ENCODE data around the gene PHLDA2.
A peak's percentile ranks its signal among the peaks of the same experiment; 100 is the strongest.
"Not testable (repeated sequence)": the region's sequence is repeated elsewhere in the genome, so short reads cannot be mapped to it uniquely, and the experiment has no call there.

The PHLDA2 gene

DNA sequence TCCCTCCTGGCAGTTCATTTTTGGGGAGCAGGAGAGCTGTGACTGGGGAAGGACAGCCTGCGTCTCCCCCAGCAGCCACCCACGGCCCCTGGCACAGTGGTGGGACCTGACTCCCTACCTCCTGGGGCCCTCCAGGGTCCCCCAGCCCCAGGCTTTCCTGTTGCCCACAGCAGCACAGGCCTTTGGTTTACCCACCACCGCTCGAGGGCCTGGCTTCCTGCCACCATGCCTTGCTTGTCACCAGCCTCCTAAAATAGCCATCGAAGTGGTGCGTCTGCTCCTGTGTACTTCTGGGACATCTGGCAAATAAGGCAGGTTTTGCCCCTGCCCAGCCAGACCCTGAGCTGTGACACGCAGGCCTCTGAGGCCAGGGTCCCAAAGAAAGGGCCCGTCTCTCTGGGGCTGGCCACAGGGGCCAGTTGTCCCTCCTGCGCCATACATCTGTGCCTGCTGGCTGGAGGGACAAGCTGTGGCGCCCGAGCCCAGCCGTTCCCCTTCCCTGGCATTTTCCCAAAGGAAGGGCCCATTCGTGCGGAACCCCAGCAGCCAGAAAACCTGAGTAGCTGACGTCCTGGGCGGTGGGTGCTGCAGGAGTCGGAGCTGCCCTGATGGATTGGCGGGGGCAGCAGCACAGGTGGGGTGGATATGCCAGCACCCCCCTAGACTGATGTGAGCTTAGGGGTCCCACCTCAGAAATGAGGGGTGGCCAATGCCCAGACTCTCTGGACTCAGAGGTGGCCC, 14.6 kb downstream of the PHLDA2 start:
- no peak for DNase-seq (ENCODE audit: low read depth)

DNA sequence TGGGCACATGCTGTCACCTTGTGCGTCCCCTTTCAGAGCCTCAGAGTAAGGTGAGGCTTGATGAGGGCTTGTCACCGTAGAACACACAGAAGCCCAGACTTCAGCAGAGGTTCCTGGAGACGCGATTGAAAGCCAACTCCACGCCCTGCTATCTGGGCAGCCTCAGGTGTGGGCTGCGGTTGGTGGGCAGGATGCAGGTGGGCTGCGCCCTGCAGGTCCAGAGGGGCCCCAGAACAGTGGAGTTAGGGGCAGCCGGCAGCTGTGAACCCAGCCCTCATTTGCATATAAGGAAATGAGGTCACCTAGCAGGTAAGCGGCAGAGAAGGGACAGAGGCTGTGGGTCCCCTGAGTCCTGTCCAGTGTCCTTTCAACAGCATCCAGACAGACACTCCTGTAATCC, 15.4 kb downstream of the PHLDA2 start:
- DNase-seq (ENCODE audit: low read depth) = no peak

DNA sequence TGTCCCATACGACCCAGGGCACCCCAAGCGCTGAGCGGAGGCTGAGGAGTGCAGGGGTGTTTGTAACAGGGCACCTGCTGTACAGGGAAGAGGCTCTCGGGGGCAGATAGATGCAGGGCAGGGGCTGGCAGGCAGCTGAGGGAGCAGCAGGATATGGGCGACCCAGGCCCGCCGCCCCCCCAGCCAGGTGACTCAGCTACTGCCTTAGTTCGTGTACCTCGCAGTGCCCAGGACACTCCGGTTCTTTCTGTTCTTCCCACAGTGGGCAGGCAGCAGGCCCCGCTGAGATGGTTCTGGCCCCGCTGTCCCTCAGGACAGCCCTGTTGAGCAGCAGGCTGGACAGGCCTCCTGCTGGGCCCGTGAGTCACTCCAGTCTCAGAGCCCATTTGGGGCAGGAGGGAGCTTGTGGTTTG, 16.2 kb downstream of the PHLDA2 start:
- DNase-seq (ENCODE audit: low read depth) = no peak

DNA sequence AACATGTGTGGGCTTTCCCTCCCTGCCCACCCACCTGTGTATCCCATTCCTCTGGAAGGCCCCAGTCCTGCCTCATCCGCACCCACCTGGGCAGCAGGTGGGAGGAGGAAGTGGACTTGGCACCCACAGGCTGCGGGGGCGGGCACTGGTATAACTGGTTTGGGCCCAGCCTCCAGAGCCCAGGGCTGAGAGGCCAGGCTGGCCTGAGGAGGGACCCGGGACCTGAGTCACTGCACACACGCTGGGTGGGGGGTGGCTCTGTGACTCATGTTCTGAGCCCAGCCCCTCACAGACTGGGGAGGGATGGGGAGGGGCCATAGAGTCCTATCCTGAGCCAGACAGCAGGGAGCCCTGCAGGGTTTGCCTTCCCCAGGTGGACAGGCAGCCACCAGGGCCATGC, 16.7 kb downstream of the PHLDA2 start:
- no peak for DNase-seq (ENCODE audit: low read depth)

DNA sequence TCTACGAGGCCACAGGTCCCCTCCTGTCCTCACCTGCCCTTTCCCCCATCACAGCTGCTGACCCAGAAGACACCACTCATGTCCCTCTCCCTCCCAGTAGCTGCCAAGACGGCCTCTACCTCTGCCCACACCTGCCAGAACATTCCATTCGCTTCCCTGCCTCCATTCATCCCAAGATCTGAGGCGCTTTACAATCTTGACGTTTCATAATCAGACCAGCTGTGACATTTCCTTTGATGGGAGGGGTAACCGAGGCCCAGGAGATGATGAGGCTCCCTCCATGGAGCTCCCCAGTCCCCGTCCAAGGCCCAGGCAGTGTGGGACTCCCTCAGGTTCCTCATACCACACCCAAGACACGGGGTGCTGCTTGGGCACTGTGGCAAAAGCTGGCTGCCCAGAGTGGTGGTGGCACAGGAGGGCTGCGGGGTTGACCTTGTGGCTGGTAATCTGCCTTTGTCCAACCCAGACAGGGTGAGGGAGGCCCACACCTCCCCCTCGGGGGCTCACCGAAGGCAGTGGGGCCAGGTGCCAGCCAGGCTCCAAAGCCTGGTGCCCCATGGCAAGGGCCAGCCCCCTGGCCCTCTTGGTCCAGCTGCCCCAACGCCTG, 17.3 kb downstream of the PHLDA2 start:
- DNase-seq (ENCODE audit: low read depth) = no peak

DNA sequence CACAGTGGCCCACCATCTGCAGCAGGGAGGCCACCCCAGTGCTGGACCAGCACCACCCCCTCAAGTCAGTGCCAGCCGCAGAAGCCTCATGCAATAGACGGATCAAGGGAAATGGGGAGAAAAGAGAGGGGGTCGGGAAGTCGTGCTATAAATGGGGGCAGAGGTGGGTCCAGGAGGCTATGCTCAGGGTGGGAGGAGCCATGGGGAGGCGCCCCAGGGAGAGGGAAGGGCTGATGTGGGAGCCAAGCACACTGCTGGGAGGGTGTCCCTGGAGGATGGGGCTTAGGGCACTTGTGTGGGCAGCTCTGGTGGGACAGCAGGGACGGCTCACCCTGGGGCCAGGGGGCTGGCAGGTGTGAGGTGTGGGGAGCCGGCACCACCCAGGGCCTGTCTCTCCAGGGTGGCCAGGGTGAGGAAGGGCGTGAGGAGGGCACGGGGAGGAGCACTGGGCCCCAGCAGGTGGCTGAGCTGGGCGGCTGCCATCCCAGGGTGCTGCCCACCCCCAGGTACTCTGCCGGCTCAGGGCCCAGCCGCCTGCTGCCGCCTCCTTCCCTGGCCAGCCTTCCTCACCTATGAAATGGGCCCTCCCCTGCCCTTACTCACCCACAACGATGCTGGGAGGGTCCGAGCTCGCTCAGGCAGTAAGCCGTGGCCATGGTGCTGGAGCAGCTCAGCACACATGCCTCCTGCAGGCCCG, 18.0 kb downstream of the PHLDA2 start:
- DNase-seq (ENCODE audit: low read depth) = no peak

DNA sequence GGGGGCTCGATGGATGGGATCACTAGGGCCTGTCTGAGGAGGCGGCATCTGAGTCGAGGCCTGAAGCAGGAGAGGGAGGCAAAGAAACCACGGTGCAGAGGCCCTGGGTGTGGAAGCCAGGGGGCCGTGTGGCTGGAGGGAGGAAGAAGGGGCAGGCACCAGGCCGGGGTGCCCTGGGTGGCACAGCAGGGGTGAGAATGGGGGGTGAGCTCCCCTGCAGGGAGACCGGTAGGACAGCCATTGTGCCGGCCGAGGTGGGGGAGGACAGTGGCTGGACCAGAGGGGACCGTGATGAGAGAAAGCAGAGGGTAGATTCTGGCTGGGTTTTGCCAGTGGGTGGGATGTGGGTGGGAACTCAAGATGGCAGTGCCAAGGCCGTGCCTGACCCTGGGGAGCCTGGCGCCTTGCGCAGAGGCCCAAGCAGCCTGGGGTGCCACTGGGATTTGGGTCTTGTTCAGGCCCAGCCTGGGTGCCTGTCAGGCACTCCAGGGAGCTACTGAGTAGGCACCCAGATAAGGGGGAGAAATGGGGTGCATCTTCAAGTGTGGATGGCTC, 18.7 kb downstream of the PHLDA2 start:
- DNase-seq (ENCODE audit: low read depth) = no peak

DNA sequence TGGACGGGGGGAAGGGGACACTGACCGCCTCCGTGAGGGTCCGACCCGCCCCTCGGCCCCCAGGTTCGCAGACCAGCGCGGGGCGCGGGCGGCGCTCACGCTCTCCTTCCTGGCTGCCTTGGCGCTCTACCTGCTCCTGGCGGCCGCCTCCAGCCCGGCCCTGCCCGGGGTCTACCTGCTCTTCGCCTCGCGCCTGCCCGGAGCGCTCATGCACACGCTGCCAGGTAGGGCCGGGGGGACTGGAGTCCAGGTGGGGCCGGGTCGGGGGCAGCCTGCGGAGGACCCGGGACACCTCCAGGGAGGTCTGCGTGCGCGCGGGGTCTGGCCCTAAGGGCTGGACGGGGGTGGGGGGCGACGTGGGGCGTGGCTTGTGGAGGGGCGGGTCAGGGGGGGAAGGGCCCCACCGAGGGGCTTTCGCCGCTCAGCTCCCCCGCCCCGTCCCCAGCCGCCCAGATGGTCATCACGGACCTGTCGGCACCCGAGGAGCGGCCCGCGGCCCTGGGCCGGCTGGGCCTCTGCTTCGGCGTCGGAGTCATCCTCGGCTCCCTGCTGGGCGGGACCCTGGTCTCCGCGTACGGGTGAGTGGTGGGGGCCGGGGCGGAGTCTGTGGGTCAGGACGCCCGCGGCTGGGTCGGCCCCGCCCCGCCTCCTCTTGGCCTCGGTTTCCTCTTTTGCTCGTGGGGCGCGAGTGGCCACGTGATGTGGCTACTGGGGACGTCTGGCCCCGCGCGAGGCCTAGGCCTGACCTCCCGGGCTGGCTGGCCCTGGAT, 19.9 kb downstream of the PHLDA2 start:
- DNase-seq (ENCODE audit: low read depth) = no peak

DNA sequence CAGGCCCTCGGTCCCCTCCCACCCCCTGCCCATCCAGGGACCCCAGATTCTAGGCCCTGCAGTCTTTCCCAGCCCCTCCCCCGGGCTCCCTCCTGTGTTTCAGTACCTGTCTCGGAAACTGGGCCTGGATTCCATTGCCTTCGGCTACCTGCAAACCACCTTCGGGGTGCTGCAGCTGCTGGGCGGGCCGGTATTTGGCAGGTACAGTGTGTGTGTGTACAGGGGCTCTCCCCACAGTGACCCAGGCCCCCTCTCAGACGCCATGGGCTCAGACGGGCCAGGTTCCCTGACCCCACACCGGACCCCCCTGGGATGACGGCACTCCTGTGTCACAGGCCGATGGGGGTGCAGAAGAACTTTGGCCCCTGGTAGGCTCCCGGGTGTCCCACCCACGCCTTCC, 21.1 kb downstream of the PHLDA2 start:
- DNase-seq (ENCODE audit: low read depth) = no peak

DNA sequence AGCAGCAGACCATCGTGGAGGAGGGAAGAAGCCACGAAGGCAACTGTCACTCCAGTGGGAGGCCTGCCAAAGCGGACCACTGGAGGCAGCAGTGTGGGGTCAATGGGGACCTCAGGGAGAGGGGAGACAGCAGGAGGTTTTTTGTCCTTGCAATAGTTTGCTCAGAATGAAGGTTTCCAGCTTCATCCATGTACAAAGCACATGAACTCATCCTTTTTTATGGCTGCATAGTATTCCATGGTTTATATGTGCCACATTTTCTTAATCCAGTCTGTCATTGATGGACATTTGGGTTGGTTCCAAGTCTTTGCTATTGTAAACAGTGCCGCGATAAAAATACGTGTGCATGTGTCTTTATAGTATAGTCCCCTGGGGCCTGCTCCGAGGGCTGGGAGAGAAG, 23.9 kb downstream of the PHLDA2 start:
- not testable (repeated sequence) for DNase-seq (ENCODE audit: low read depth)

DNA sequence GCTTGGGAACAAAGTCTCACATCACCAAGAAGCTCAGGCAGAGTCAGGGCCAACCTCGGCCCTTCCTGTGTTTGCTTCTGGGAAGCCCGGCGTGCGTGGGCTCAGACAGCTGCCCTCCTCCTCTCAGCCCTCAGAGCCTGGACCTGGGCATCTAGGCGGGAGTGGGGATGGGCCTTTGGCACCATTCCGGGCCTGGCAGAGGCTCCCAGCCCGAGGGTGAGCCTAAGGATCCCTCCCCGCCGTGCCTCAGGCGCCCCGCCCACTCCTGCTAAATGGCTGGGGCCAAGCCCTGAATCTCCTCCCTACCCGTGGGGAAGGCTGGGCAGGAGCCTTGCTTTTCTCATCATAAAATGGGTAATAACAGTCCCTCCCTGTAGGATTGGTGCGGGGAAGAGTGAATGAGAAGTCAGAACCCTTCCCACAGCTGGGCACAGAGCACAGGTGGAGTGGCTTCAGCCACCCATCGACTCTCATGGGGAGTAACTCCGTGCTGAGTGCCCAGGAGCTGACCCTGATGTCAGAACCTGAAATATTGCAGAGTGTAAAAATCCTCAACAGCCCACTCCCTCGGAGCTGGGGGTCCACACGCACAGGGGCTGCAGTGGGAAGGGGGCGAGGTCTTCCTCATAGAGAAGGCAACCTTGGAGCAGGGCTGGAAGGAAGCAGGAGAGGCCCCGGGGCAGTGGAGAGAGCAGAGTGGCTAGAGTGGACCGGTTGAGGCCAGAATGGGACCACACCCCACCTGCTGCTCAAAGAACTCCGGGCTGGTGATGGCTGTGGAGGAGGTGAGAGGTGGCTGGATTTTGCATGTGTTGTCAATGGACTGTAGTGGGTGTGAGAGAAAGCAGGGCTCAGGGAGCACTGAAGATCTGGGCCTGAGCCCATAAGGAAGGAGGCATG, 24.8 kb downstream of the PHLDA2 start:
- no peak for DNase-seq (ENCODE audit: low read depth)

DNA sequence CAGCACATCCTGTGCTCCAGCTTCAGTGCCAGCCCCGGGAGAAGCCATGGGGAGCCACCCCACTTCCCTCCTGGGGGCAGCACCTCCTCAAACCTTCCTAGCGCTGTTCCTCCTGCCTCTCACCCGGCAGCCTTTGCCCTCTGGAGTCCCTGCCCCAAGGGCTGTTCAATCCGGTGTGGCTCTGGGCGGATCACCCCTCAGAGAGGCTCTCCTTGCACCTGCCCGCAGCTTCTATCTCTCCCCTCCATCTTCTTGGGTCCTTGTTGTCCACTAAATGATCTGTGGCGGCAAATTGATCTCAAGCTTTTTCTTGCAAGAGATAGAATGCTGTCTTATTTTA, 25.6 kb downstream of the PHLDA2 start:
- no peak for DNase-seq (ENCODE audit: low read depth)

DNA sequence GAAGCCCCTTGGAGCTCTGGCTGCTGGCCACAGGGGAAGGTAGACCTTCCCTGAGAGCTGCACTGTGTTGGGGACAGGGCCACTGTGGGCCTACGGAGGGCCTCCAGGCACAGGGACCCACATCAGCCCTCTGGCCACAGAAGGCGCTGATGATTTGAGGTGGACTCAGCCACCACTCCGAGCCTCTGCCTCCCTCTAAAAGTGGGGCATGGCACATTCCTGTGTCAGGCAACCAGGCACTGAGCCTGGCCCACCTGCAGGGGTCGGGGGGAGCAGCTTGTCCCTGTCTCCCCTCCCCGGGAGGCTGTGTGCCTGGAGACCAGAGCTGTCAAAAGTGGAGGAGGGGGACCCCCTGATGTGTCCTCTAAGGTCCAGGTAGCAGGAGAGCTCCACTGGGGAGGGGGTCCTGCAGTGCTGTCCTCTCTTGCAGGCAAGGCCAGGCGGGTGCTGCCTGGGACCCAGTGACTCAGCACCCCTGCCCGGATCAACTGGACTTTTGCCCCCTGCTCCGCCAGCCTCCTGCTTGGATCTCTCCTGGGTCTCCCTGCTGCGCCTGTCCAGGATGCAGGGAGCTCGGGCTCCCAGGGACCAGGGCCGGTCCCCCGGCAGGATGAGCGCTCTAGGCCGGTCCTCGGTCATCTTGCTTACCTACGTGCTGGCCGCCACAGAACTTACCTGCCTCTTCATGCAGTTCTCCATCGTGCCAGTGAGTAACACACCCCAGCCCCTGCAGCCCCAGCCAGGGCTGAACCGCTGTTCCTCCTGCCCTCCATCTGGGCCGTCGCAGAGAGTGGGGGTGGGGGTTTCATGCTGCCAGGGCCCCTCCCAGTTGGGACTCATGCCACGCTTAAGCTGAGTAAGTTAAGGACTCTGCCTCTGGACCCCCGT, 26.2 kb downstream of the PHLDA2 start:
- no peak for DNase-seq (ENCODE audit: low read depth)

DNA sequence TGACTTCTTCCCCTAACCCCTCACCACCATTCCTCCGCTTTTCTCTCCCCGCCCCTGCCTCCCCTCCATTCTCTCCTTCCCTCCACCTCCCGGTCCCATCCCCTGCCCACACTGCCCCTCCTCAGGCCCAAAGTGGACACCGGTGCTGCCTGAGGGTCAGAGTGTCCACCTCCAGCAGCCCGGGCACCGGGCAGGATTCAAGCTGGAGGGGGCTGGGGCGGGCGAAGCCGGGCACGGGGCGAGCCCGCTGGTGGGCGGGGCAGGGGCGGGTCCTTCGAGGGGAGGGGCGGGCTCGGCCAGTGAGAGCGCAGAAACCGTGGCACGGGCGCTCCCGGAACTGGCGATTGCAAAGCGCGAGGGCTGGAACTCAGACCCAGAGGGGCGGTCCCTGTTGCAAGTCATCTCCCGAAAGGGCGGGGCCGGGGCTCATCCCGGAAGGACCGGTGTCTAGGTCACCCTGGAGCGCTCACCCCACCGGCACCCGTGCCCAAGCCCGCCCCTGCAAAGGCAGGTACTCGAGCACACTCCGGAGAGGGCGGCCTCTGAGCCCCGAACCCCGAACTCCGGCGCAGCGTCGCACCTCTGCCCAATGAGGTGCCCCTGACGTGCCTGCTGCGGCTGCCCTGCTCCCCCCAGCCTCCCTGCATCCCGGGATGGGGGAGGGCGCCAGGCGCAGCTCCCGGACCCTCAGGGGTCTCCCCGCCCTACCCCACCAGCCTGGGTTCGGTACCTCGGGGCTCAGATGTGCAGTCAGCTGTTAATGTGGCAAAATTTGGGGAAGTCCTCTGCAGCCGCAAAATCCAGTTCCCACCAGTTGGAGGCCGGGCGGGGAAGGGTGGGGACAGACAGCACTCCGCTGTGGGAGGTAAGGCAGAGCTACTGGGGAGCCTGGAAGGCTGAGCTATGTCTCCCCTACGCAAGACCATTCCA, 27.1 kb downstream of the PHLDA2 start:
- DNase-seq (ENCODE audit: low read depth) = peak; percentile 89

DNA sequence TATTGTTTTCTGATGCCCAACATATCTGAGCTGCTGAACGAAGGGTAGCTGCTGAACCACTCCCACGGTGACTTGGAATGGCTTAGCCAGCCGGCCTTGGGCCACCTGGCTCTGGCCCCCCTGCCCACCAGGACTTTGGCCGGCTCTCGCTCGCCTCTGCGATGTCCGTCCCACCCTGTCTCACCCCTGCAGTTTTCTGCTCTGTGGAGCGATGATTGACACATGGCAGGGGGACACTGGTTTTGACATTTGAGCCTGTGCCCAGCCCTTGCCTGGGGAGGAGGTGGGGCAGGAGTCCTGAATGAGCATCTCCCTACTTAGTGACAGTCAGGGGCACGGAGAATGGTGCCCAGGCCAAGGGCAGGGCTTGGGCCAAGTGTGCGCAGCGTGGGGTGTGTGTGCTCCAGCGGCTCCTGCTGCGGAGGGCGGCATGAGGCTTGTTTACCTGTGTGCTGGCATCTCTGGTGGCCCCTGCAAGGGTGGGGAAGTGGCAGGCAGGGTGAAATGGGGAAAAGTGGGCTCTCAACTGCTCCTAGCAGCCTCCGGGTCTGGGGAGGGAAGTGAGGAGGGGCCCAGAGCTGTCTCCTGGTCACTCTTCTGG, 27.9 kb downstream of the PHLDA2 start:
- DNase-seq (ENCODE audit: low read depth) = no peak

DNA sequence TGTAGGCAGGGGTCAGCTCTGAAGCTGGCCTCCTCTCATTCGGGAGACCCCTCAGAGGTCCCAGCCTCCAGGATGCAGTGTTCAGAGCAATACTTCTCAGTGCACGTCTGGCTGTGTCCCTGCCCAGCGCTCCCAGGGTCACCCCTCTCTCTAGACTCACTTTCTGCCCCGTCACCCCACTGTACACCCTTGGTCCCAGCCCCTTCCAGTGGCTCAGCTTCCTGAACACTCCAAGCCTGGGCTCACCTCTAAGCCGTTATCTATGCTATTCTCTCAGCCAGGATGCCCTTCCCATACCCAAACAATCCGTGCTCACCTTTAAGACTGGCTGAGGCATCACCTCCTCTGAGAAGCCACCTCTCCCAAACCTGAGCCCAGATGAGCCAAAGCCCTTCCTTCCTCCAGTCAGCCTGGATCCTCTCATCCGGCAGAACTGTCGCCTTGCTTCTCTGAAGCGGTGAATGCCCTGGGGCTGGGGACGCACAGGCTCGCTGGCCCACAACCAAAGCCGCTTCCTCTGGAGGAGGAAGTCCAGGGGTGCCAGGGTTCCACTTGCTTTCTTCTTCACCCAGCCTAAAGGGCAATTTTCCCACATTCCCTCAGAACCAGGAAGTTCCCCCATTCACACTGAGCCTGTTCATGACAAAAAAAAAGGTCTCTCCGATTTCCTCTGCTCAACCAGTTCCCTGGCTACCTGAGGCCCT, 30.0 kb downstream of the PHLDA2 start:
- no peak for DNase-seq (ENCODE audit: low read depth)

DNA sequence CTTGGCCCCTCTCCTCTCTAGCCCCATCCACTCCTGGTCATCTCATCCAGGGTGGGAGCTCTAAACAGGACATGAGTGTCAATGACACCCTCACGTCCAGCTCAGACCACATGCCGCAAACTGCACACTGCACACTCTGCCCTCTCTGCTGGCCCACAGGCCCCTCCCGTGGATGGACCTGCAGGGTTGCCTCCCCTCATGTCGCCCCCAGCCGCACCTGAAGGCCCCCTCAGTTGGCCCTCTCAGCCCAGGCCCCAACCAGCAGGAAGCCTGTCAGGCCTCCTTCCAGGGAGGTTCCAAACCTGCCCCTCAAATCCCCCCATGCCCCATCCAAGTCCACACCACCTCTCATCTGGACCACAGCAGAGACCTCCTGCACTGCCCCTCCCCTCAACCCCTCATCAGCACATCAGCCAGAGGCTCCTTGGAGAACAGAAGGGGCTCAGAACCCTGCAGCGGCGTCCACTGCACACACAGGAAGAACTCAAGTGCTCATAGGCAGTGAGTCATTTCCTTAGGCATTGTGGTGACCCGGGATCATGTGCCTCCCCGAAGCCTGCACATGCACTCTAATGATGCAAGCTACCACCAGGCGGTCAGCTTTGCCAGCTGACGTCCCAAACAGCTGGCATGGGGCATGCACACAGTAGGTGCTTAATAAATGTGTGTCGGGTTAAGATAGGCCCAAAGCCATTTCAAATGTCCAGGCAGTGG, 30.7 kb downstream of the PHLDA2 start:
- peak; percentile 44 for DNase-seq (ENCODE audit: low read depth)

DNA sequence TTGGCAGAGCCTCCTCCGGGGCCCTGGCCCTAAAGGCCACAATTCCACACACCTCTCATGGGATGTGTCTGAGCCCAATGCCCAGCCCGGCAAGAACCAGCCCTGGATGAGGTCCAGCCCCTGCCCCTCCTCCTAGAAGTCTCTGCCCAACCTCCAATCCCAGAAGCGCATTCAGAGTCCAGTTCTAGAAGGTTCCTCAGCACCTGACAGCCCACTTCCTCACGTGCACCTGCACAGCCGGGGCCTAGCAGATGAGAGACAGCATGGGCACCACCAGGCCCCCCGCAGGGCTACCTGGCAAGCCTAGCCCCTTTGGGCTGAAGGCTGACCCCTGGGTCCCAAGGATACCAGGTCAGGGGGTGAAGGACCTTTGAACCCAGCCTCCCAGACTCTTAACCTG, 32.2 kb downstream of the PHLDA2 start:
- no peak for DNase-seq (ENCODE audit: low read depth)

Measured in activated T-helper 9 cell treated with anti-CD3 and anti-CD28 coated beads, Interleukin-2, amount 50 U/mL, for 16 hours (primary cell).